K562 (cell line): ENCODE results near the gene RABL3. TPM values are rescaled to one million over a fixed set of nuclear protein-coding genes. Genes with fewer than 3 reads are reported as not detected.
"Not testable (repeated sequence)": the region's sequence is repeated elsewhere in the genome, so short reads cannot be mapped to it uniquely, and the experiment has no call there.

Experiments used
- ATAC-seq: fragments of 200-7000 bp; cut with Tn5 transposase; 3 replicates; pipeline ENCODE4 v1.9.1; 2020; ENCODE audit warnings: moderate library complexity
- BruUV-seq: library from RNA; stranded (reverse); fragments of 400-500 nt; replicated peaks from 2 replicates; lab custom pipeline; 2021; lab: Mats Ljungman, UMichigan
- CTCF ChIA-PET: fragments of 300-600 bp; formaldehyde crosslinking; extraction: SDS; loops from one replicate; lab custom pipeline; 2021; ENCODE audit warnings: low intra/inter-chr PET ratio; lab: Yijun Ruan, JAX
- POLR2A ChIA-PET: fragments of 300-600, 350-650 bp; sonication (Branson Sonifier 250); formaldehyde crosslinking; extraction: SDS; loops from one replicate; lab custom pipeline; 2021; ENCODE audit warnings: antibody characterized with exemption, inconsistent platforms; lab: Yijun Ruan, JAX
- DNase-seq, 4 experiments: peaks; one replicate each; pipeline versions ENCODE4 v3.0.0 to v3.0.0-alpha.2; 2011 to 2018; ENCODE audit warnings: low spot score in 3 of 4, mixed read lengths in 3 of 4; ENCODE audit errors: extremely low read depth in 1 of 4
- FAIRE-seq: peaks from 2 replicates; lab custom pipeline; 2011; peaks lifted over from hg19 to GRCh38; lab: Jason Lieb, UNC
- H2AFZ ChIP-seq: 2 replicates; pipeline ENCODE4 v1.6.0; 2011; ENCODE audit warnings: low read depth, low read length, control low read depth, inconsistent platforms
- H3K27ac ChIP-seq: fragments of 200-600 bp; 3 replicates; pipeline ENCODE4 v1.8.0; 2011; ENCODE audit warnings: low read depth, mild to moderate bottlenecking, control low read depth, inconsistent platforms, low read length, moderate library complexity, mixed read lengths; ENCODE audit errors: extremely low read depth
- H3K27me3 ChIP-seq, 2 experiments: fragments of 300-600 bp in 1 of 2; 2 replicates in 1 of 2; 3 replicates in 1 of 2; pipeline versions ENCODE4 v1.6.0 to v1.8.0; 2011; ENCODE audit warnings: inconsistent platforms in 2 of 2, low read length in 2 of 2, mild to moderate bottlenecking in 1 of 2, mixed read lengths in 1 of 2, moderate library complexity in 1 of 2; ENCODE audit not compliant: control insufficient read depth in 2 of 2, insufficient read depth in 2 of 2
- H3K36me3 ChIP-seq: fragments of 300-600 bp; 3 replicates; pipeline ENCODE4 v1.8.0; 2011; ENCODE audit warnings: mild to moderate bottlenecking, low read length, inconsistent platforms; ENCODE audit not compliant: control insufficient read depth, insufficient read depth
- H3K4me1 ChIP-seq, 2 experiments: fragments of 200-600 bp in 1 of 2; replicated peaks in 1 of 2; 2 replicates in 1 of 2; 3 replicates in 1 of 2; pipeline versions ENCODE4 v1.5.1 to v1.8.0; 2011; ENCODE audit warnings: inconsistent platforms in 2 of 2, low read length in 2 of 2, mild to moderate bottlenecking in 1 of 2, mixed read lengths in 1 of 2, moderate library complexity in 1 of 2; ENCODE audit not compliant: control insufficient read depth in 2 of 2, insufficient read depth in 2 of 2
- H3K4me2 ChIP-seq: 2 replicates; pipeline ENCODE4 v1.6.1; 2011; ENCODE audit warnings: low read length, control low read depth, inconsistent platforms, mixed read lengths; ENCODE audit not compliant: insufficient read depth
- H3K4me3 ChIP-seq: fragments of 200-600 bp; sonication (generic), shearing (Covaris generic); 2 replicates; pipeline ENCODE4 v1.5.1; 2016; ENCODE audit warnings: control low read depth, inconsistent platforms
- H3K79me2 ChIP-seq: fragments of 200-600 bp; 3 replicates; pipeline ENCODE4 v1.8.0; 2011; ENCODE audit warnings: low read length, inconsistent platforms; ENCODE audit not compliant: control insufficient read depth, insufficient read depth
- H3K9ac ChIP-seq, 2 experiments: 2 replicates each; pipeline versions ENCODE4 v1.6.0 to v1.6.1; 2011; ENCODE audit warnings: low read depth in 2 of 2, low read length in 2 of 2, control low read depth in 1 of 2, inconsistent platforms in 1 of 2, mild to moderate bottlenecking in 1 of 2, mixed read lengths in 1 of 2; ENCODE audit not compliant: insufficient read depth in 1 of 2
- H3K9me1 ChIP-seq: one replicate; pipeline ENCODE4 v1.6.0; 2011; ENCODE audit warnings: inconsistent platforms, mild to moderate bottlenecking, low read length, moderate library complexity; ENCODE audit not compliant: control insufficient read depth, insufficient read depth
- H3K9me3 ChIP-seq: replicated peaks from 2 replicates; pipeline ENCODE4 v1.5.1; 2011; ENCODE audit warnings: low read depth, low read length, inconsistent platforms; ENCODE audit not compliant: control insufficient read depth, insufficient read depth
- H4K20me1 ChIP-seq: replicated peaks from 2 replicates; pipeline ENCODE4 v1.6.1; 2011; ENCODE audit warnings: low read length, inconsistent platforms, mixed read lengths; ENCODE audit not compliant: control insufficient read depth, insufficient read depth
- BACH1 ChIP-seq: fragments of 200-800 bp; sonication (Bioruptor generic); IDR thresholded peaks from 2 replicates; pipeline ENCODE4 v1.6.1; 2016; ENCODE audit warnings: missing genetic modification characterization, missing compliant biosample characterization
- C11orf30 ChIP-seq: fragments of 450-650 bp; IDR thresholded peaks from 2 replicates; pipeline ENCODE4 v1.6.1; 2016; ENCODE audit warnings: low read depth, mild to moderate bottlenecking
- ELF2 ChIP-seq: fragments of 250-450 bp; sonication (Bioruptor Pico); IDR thresholded peaks from 2 replicates; pipeline ENCODE4 v1.5.0; 2021; ENCODE audit warnings: mild to moderate bottlenecking
- MAFF ChIP-seq: IDR thresholded peaks from 2 replicates; pipeline ENCODE4 v1.6.1; 2012; ENCODE audit warnings: low read length, improper control_type of control experiment
- MAFG ChIP-seq: fragments of 450-650 bp; conservative IDR thresholded peaks from 2 replicates; pipeline ENCODE4 v1.6.1; 2016; ENCODE audit warnings: missing genetic modification characterization, missing compliant biosample characterization
- MAFK ChIP-seq: IDR thresholded peaks from 2 replicates; pipeline ENCODE4 v1.6.1; 2011; ENCODE audit warnings: low read length, improper control_type of control experiment
- MCM7 ChIP-seq, 2 experiments: fragments of 450-650 bp; IDR thresholded peaks; 2 replicates each; pipeline ENCODE4 v1.6.1; 2016 to 2018
- NFE2 ChIP-seq: IDR thresholded peaks from 2 replicates; pipeline ENCODE4 v1.6.1; 2014; ENCODE audit warnings: antibody characterized with exemption, low read depth
- NFE2L1 ChIP-seq: fragments of 450-650 bp; IDR thresholded peaks from 2 replicates; pipeline ENCODE4 v1.6.1; 2016; ENCODE audit warnings: missing genetic modification characterization, low read depth, mild to moderate bottlenecking, missing compliant biosample characterization, moderate library complexity, borderline replicate concordance
- NFRKB ChIP-seq: fragments of 450-650 bp; IDR thresholded peaks from 2 replicates; pipeline ENCODE4 v1.6.1; 2016; ENCODE audit warnings: low read depth
- RBFOX2 ChIP-seq: fragments of 200-400 bp; formaldehyde crosslinking; IDR thresholded peaks from 2 replicates; pipeline ENCODE4 v1.6.1; 2017; ENCODE audit warnings: low read depth, mild to moderate bottlenecking, low read length, moderate library complexity
- ZFX ChIP-seq: sonication (generic); formaldehyde crosslinking; IDR thresholded peaks from 2 replicates; pipeline ENCODE4 v1.8.0; 2022; ENCODE audit warnings: mild to moderate bottlenecking, missing genetic modification reagents, moderate library complexity
- ZNF316 ChIP-seq: fragments of 450-650 bp; IDR thresholded peaks from 2 replicates; pipeline ENCODE4 v1.6.1; 2016
- ZNF507 ChIP-seq: conservative IDR thresholded peaks from 2 replicates; pipeline ENCODE4 v1.6.1; 2017; ENCODE audit warnings: missing genetic modification characterization, missing compliant biosample characterization
- ZNF561 ChIP-seq: fragments of 450-650 bp; formaldehyde crosslinking; conservative IDR thresholded peaks from 2 replicates; pipeline ENCODE4 v1.4.0; 2020; ENCODE audit warnings: mild to moderate bottlenecking, moderate library complexity
- ZSCAN32 ChIP-seq: fragments of 450-650 bp; formaldehyde crosslinking; IDR thresholded peaks from 2 replicates; pipeline ENCODE4 v1.4.0; 2020; ENCODE audit warnings: mild to moderate bottlenecking, moderate library complexity
- WGBS: fragments of 100-300 bp; shearing (Covaris generic); methylation state at CpG from one replicate; pipeline ENCODE4 v1.1.6; 2016; ENCODE audit warnings: low coverage, mixed read lengths; ENCODE audit not compliant: insufficient coverage; ENCODE audit errors: missing lambda C conversion rate; 5-methylcytosine and 5-hydroxymethylcytosine counted together
- in situ Hi-C: fragments of 300-500 bp; cut with MboI; formaldehyde crosslinking; loops from 4 replicates; pipeline ENCODE4 v1.15.0; 2018; ENCODE audit warnings: inconsistent platforms, mixed read lengths
- intact Hi-C: fragments of 100-400 bp; cut with micrococcal nuclease; formaldehyde crosslinking; loops from 2 replicates; pipeline ENCODE4 v1.14.2; 2022
- polyA plus RNA-seq, 8 experiments: library from polyadenylated mRNA; depleted of rRNA in 4 of 8; stranded (reverse) in 5 of 8; unstranded in 3 of 8; fragments of >200 nt; fragmentation: Nextera tagmentation in 2 of 8; fragmentation: Illumina TruSeq in 1 of 8; extraction: Ambion mirVana in 2 of 8; extraction: Trizol in 1 of 8; gene quantifications; 2 replicates each; pipeline versions ENCODE4 v1.2.1 to v1.2.3, GENCODE V29; 2011 to 2014; ENCODE audit warnings: inconsistent platforms in 1 of 8, missing spikeins in 1 of 8
- total RNA-seq, 7 experiments: library from RNA; depleted of rRNA in 6 of 7; stranded (reverse); fragments of >200 nt in 6 of 7; fragmentation: Illumina TruSeq in 2 of 7; extraction: Trizol in 2 of 7; gene quantifications; 2 replicates each; pipeline versions ENCODE4 v1.2.1 to v1.2.3, GENCODE V29; 2011 to 2021; ENCODE audit warnings: low replicate concordance in 1 of 7
- TF ChIP-seq, protein P1 (sequence below): IDR thresholded peaks from 2 replicates; pipeline ENCODE4 v1.6.1; 2012; ENCODE audit warnings: low read depth, low read length, improper control_type of control experiment, borderline replicate concordance

The RABL3 gene
- total and polyA plus RNA-seq, 9 of the 15 experiments (the other 6 are each of a cell fraction or from before 2014, with no cell fraction given): 6.5 to 30.7 (median 12.3) TPM

DNA sequence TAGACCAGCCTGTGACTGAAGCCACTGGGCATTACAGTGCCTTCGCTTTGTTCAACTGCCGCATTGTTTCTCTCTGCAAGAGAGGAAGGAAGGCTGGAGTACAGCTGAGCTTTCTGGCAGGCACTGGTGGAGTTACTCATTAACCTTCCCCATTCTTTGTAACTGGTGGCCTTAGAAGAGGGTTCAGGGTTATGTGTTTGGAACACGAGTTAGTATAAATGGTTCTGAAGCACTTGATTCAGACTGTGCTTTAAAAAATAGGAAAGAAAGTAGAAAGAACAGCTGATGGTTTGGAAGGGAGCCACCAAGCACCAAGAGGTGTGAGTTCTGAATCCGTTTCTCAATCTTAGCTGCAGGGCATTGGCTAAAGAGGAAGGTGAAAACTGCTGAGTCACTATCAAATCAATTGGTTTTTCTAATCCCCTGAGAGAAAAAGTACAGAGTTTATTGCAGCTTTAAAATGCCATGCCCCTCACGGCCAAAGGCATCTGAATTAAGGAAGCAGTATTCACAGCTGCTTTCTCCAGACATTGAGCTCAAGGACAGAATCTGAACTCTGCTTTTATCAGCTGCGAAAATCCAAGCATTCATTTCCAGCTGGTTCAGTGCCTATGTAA lies 63.9 kb downstream of the RABL3 start:
- no peak overlapping the region for H3K4me3 ChIP-seq
- intact Hi-C loops: no loop called here
- H3K79me2 ChIP-seq: no peaks in the 10 kb centered on the region
- H3K27ac ChIP-seq: no peak overlapping the region
- H2AFZ ChIP-seq: peak overlapping the region; percentile 62
- ChIA-PET CTCF (no interaction called here), POLR2A (interaction anchor here (0.9 kb wide), 1 partner anchor 13 kb away, joined by 3 read pairs; no protein-coding TSS in a partner anchor)
- H4K20me1 ChIP-seq: no peaks in the 10 kb centered on the region
- no peak for FAIRE-seq
- ATAC-seq: no peak
- TF ChIP-seq ZFX (CRISPR knock-in tag) (no peak), ZNF316 (peak; percentile 90), NFRKB (no peak), ELF2 (CRISPR knock-in tag) (no peak), C11orf30 (peak; percentile 91), MAFK (peak; percentile 84; the same call in 1 of the 2 replicates), MAFG (peak; percentile 94), ZNF507 (no peak), RBFOX2 (no peak), NFE2L1 (peak; percentile 87), MAFF (peak; percentile 93), NFE2 (peak; percentile 92), ZSCAN32 (CRISPR knock-in tag) (no peak), ZNF561 (CRISPR knock-in tag) (no peak), BACH1 (tag) (peak; percentile 85), MCM7 (IDR thresholded peaks at IDR 0.05) (no peak)
- TF ChIP-seq, protein P1, sequence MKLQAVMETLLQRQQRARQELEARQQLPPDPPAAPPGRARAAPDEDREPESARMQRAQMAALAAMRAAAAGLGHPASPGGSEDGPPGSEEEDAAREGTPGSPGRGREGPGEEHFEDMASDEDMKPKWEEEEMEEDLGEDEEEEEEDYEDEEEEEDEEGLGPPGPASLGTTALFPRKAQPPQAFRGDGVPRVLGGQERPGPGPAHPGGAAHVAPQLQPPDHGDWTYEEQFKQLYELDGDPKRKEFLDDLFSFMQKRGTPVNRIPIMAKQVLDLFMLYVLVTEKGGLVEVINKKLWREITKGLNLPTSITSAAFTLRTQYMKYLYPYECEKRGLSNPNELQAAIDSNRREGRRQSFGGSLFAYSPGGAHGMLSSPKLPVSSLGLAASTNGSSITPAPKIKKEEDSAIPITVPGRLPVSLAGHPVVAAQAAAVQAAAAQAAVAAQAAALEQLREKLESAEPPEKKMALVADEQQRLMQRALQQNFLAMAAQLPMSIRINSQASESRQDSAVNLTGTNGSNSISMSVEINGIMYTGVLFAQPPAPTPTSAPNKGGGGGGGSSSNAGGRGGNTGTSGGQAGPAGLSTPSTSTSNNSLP: 0 out of 2 replicates have a peak, but pooled peaks have one; percentile 20
- no peaks in the 10 kb centered on the region for H3K36me3 ChIP-seq
- WGBS: 26% methylated on average over 6 of the region's 6 CpGs
- H3K9me3 ChIP-seq: no peaks in the 10 kb centered on the region
- no peak overlapping the region for H3K4me2 ChIP-seq
- H3K9ac ChIP-seq: no peak overlapping the region
- BruUV-seq: no TSS peak
- no peaks in the 10 kb centered on the region for H3K9me1 ChIP-seq
- peak in 1 of 4 experiments; percentile 7 for DNase-seq
- no peaks in the 10 kb centered on the region; a peak in 1 of 5 replicates for H3K27me3 ChIP-seq
- H3K4me1 ChIP-seq: no peaks in the 10 kb centered on the region; a peak in 1 of 5 replicates
- in situ Hi-C loops: no loop called here

DNA sequence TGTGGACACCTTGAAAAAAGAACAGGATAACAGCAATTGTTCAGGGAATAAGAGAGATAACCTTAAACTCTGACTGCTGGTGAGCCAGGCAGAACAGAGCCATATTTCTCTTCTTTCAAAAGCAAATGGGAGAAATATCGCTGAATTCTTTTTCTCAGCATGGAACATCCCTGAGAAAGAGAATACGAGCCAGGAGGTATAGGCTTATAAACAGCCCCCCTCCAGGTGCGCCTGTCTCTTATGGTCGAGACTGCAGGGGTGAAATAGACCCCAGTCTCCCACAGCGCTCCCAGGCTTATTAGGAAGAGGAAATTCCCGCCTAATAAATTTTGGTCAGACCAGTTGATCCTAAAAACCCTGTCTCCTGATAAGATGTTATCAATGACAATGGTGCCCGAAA lies 65.1 kb downstream of the RABL3 start:
- H3K9me1 ChIP-seq, H3K79me2 ChIP-seq, ATAC-seq, H3K9me3 ChIP-seq, intact Hi-C loops, H4K20me1 ChIP-seq, H3K27me3 ChIP-seq, CTCF ChIA-PET, H3K27ac ChIP-seq, H2AFZ ChIP-seq, H3K4me2 ChIP-seq, H3K4me3 ChIP-seq, FAIRE-seq, H3K9ac ChIP-seq, in situ Hi-C loops, H3K36me3 ChIP-seq, DNase-seq, POLR2A ChIA-PET, BruUV-seq, H3K4me1 ChIP-seq: not testable (repeated sequence)
- 60% methylated on average over 5 of the region's 7 CpGs for WGBS
